K562 (cell line): ENCODE data around the gene TRIAP1. TPM values are rescaled to one million over a fixed set of nuclear protein-coding genes. Genes with fewer than 3 reads are reported as not detected.

Experiments
- ADNP ChIP-seq: fragments of 200-800 bp; sonication (Bioruptor generic); IDR thresholded peaks from 2 replicates; pipeline ENCODE4 v1.6.1; 2016; ENCODE audit warnings: missing genetic modification characterization, missing compliant biosample characterization
- ARID4B ChIP-seq: sonication (generic); formaldehyde crosslinking; IDR thresholded peaks from 2 replicates; pipeline ENCODE4 v1.8.0; 2022; ENCODE audit warnings: mild to moderate bottlenecking, missing genetic modification reagents
- CTCFL ChIP-seq: IDR thresholded peaks from 2 replicates; pipeline ENCODE4 v1.6.1; 2011; ENCODE audit warnings: borderline replicate concordance, low read depth, mild to moderate bottlenecking, moderate library complexity, low read length; ENCODE audit not compliant: insufficient read depth, poor library complexity, severe bottlenecking
- HMBOX1 ChIP-seq: sonication (generic); IDR thresholded peaks from 2 replicates; pipeline ENCODE4 v1.6.1; 2016
- KLF10 ChIP-seq: fragments of 250-450 bp; sonication (Bioruptor Pico); IDR thresholded peaks from 2 replicates; pipeline ENCODE4 v1.6.1; 2021; ENCODE audit warnings: matching md5 sums
- NKRF ChIP-seq: fragments of 450-650 bp; IDR thresholded peaks from 2 replicates; pipeline ENCODE4 v1.6.1; 2016; ENCODE audit warnings: borderline replicate concordance
- POLR2AphosphoS5 ChIP-seq: IDR thresholded peaks from 2 replicates; pipeline ENCODE4 v1.6.1; 2011; ENCODE audit warnings: mild to moderate bottlenecking, low read depth, low read length, moderate library complexity; ENCODE audit not compliant: control insufficient read depth, insufficient read depth
- RBM39 ChIP-seq: fragments of 200-400 bp; formaldehyde crosslinking; optimal IDR thresholded peaks from 2 replicates; pipeline ENCODE3; 2018; ENCODE audit warnings: low read depth, low read length
- SAFB2 ChIP-seq: fragments of 200-400 bp; formaldehyde crosslinking; IDR thresholded peaks from 2 replicates; pipeline ENCODE4 v1.6.1; 2018; ENCODE audit warnings: borderline replicate concordance, low read length, low read depth, moderate library complexity; ENCODE audit not compliant: severe bottlenecking
- ZBED1 ChIP-seq: IDR thresholded peaks from 2 replicates; pipeline ENCODE4 v1.6.1; 2014
- ZNF133 ChIP-seq: fragments of 250-450 bp; sonication (Bioruptor Pico); IDR thresholded peaks from 2 replicates; pipeline ENCODE4 v1.4.0; 2020; ENCODE audit warnings: mild to moderate bottlenecking
- ZNF277 ChIP-seq: fragments of 250-450 bp; sonication (Bioruptor Pico); IDR thresholded peaks from 2 replicates; pipeline ENCODE4 v1.8.0; 2022; ENCODE audit warnings: inconsistent platforms, mild to moderate bottlenecking, moderate library complexity, borderline replicate concordance
- ZNF507 ChIP-seq: conservative IDR thresholded peaks from 2 replicates; pipeline ENCODE4 v1.6.1; 2017; ENCODE audit warnings: missing genetic modification characterization, missing compliant biosample characterization
- ZNF699 ChIP-seq: fragments of 250-450 bp; sonication (Bioruptor Pico); IDR thresholded peaks from 2 replicates; pipeline ENCODE4 v1.8.0; 2021; ENCODE audit warnings: mild to moderate bottlenecking, moderate library complexity; ENCODE audit not compliant: insufficient replicate concordance
- ZNF778 ChIP-seq: fragments of 450-650 bp; formaldehyde crosslinking; IDR thresholded peaks from 2 replicates; pipeline ENCODE4 v1.4.0; 2020; ENCODE audit warnings: mild to moderate bottlenecking, moderate library complexity
- polyA plus RNA-seq, 8 experiments: library from polyadenylated mRNA; depleted of rRNA in 4 of 8; stranded (reverse) in 5 of 8; unstranded in 3 of 8; fragments of >200 nt; fragmentation: Nextera tagmentation in 2 of 8; fragmentation: Illumina TruSeq in 1 of 8; extraction: Ambion mirVana in 2 of 8; extraction: Trizol in 1 of 8; gene quantifications; 2 replicates each; pipeline versions ENCODE4 v1.2.1 to v1.2.3, GENCODE V29; 2011 to 2014; ENCODE audit warnings: inconsistent platforms in 1 of 8, missing spikeins in 1 of 8
- total RNA-seq, 7 experiments: library from RNA; depleted of rRNA in 6 of 7; stranded (reverse); fragments of >200 nt in 6 of 7; fragmentation: Illumina TruSeq in 2 of 7; extraction: Trizol in 2 of 7; gene quantifications; 2 replicates each; pipeline versions ENCODE4 v1.2.1 to v1.2.3, GENCODE V29; 2011 to 2021; ENCODE audit warnings: low replicate concordance in 1 of 7

The TRIAP1 gene
- total and polyA plus RNA-seq, 9 of the 15 experiments (the other 6 are each of a cell fraction or from before 2014, with no cell fraction given): 37.3 to 354 (median 65.4) TPM

GRCh38 chr12:120445911-120446843 is at the start of gene TRIAP1, which contains the start of gene GATC (continued):
- TF ChIP-seq POLR2AphosphoS5 (peak; percentile 90), ZNF699 (no peak), ZNF133 (CRISPR knock-in tag) (no peak), KLF10 (CRISPR knock-in tag) (no peak), RBM39 (peak; percentile 18), ADNP (no peak), HMBOX1 (peak; percentile 12; the same call in 1 of the 2 replicates), ZNF507 (tag) (no peak), ZNF277 (CRISPR knock-in tag) (no peak), ARID4B (CRISPR knock-in tag) (peak; percentile 99), NKRF (peak; percentile 96), CTCFL (no peak), SAFB2 (no peak), ZNF778 (CRISPR knock-in tag) (no peak), ZBED1 (no peak; the same call in 1 of the 2 replicates)
